GM19351 (cell line): Measurements from ENCODE around the gene GPR89A.
A peak's percentile ranks its signal among the peaks of the same experiment; 100 is the strongest.
"Not testable (repeated sequence)": the region's sequence is repeated elsewhere in the genome, so short reads cannot be mapped to it uniquely, and the experiment has no call there.

ENCODE experiments used
- ATAC-seq: cut with Tn5 transposase; IDR thresholded peaks from one replicate; pipeline ENCODE4 v1.9.1; 2021; ENCODE audit warnings: mild to moderate bottlenecking, moderate library complexity; ENCODE audit not compliant: unreplicated experiment

Gene GPR89A

DNA sequence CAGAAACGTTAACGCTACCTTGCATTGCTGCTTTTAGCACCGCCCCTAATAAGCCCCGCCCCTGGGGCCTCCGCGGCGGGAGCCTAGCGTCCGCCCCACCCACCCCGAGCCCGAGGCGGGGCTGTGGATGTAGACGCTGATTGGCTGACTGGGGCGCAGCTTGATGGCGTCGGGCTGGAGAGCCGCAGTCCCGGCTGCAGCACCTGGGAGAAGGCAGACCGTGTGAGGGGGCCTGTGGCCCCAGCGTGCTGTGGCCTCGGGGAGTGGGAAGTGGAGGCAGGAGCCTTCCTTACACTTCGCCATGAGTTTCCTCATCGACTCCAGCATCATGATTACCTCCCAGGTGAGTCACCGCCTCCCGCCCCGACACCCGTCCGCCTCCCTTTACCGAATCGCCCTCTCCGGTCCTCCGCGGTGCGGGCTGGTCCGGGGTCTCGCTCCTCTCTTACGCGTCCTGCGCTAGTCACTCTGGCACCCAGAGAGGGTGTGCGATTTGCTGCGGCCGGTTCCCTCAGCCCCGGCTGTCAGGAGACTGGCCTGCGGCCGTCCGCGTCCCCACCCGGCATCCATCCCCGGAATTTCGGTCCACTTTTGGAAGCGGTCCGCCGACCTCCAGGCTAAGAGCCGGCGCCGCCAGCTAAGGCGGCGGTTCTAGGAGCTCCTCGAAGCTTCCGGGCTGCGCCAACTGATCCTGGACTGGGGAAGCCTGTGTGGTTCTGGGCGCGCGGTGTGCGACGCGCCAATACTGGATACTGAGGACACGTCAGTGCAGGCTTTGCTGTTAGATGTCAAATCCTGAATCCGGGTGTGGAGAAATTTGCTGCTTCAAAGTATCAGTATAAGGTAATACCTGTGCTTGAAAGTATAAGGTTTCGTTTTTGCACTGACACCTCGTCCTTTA is at the start of gene GPR89A:
GPR89A (plus strand) TSS at position 156 of the 901 bp plus-strand sequence; CDS start at position 302, 146 bp downstream.
- ATAC-seq = peak; percentile 95

DNA sequence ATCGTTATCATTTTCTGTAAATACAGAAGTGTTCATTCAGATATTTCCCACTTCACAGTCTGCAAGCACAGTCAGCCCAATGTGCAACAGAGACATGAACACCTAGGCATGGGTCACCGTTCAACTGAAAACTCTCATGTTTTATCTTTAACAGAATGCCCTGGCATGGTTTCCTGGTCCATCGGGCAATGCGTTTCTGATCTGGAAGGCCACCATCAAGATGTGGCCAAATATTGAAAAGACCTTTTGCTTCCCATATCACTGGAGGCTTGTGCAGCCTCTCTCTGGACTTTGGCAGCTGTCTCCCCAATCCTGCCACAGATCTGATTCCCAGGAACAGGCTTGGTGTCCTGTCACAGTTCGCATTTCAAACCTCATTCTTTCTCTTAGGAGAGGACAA is 21.0 kb upstream of the GPR89A start:
- ATAC-seq = not testable (repeated sequence)

DNA sequence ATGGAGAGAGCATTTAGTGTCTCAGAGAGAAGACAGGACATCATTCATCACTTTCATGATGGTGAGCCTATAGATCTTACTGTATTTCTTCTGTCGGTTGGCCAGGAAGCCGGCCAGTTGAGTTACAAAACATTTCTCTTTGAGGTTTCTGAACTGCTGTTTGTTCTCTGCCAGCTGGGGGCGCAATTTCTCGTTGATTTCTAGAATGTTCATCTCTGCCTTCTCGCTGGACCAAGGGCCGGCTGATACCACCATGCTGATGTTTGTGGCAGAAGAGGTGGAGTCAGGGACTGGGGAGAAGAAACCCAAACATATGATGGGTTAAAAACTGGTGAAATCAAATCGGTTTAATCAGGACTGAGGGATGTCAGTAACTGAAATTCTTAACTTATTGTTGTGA is 17.0 kb upstream of the GPR89A start:
- ATAC-seq = not testable (repeated sequence)

DNA sequence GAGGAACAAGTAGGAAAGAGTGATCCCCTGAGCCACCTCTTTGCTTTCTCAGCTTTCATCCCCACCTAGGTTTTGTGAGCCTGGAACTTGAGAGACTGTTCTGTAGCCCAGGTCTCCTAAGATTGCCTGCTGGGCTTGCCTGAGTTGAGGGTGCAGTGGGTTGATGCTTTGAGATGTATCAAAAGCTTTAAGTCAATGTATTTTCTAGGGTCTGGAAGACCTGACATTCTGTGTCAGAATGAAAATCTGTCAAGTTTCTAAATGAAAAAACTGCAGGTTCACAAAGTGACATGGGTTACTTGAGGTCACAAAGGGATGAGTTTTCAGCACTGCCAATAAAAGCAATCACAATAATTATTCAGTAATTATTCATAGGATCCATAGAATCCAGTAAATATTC is 15.4 kb upstream of the GPR89A start:
- ATAC-seq = not testable (repeated sequence)

DNA sequence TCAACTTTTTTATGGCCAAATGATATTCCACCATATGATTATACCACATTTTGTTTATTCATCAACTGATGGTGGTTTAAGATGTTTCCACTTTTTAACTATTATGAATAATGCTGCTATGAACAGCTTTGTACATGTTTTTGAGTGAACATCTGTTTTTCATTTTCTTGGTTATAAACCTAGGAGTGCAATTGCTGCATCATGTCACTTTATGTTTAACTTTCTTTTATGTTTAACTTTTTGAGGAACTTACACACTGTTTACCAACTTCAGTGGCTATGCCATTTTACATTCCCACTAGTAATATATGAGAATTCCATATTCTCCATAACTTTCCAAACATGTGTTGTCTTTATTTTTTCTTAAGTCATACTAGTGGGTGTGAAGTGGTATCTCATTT is 12.4 kb upstream of the GPR89A start:
- ATAC-seq = not testable (repeated sequence)

DNA sequence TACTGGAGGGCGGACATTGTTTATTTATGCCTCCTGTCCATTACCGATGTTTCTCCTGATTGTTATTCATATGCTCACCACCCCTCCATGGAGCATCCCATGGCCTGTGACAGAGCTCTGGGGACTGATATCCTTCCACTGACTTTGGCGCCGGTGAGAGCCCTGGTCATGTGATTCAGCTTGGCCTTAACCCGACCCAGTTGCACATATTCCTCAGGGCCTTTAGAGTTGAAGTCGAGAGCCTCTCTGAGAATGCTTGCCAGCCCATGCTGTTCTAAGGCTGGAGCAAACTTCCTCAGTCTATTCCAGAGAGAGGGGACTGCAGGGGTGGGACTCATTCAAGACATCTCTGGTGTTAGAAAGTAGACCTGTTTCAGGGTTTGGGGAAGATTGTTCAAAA is 11.6 kb upstream of the GPR89A start:
- not testable (repeated sequence) for ATAC-seq

DNA sequence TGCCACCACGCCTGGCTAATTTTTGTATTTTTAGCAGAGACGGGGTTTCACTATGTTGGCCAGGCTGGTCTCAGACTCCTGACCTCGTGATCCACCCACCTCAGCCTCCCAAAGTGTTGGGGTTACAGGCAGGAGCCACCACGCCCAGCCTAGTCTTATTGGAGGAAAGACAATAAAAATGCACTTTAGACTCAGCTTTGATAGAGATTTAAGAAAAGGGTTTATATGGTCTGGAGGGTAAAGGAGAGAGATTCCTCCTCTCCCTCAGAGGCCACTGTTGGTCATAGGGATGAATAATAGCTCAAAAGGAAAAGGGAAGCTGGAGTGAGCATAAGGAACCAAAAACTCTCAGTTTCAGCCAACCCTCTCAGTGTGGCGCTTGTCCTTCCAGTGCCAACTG is 8.4 kb upstream of the GPR89A start:
- ATAC-seq = not testable (repeated sequence)

DNA sequence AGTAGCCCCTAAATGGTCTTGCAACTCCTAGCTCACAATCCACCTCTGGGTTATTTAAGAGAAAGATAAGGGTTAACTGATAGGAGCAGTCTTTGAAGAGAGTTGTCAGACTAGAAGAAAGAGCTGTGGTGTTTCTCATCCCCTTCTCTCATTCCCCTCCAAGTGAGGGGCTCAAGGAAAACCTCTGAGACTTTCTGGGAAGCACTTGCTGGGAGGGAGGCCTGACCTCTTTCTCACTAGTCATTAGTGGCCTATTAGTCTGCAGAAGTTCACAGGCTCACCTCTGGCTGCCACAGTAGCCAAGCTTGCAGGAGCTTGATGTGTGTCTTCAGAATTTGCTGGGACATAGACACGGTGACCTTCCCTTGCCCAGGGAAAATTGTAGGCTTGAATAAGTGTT is 6.2 kb upstream of the GPR89A start:
- ATAC-seq = no peak

DNA sequence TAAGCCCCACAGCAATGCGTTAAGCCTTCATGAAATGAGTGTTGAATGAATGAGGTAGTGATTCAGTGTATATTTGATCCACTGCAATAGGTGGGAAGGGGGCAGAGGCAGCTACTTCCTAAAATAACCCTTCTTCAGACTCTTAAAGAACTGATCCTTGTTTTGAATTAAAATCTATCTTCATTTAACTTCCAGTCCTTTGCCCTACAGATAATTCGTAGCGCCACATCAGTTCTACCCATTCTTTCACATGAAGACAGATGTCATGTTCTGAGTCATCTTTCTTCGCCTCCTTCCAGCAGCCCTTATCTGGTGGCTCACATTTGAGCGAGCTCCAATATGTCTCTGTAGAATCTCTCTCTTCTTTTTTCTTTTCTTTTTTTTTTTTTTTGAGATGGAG is 948 bp upstream of the GPR89A start:
- not testable (repeated sequence) for ATAC-seq

DNA sequence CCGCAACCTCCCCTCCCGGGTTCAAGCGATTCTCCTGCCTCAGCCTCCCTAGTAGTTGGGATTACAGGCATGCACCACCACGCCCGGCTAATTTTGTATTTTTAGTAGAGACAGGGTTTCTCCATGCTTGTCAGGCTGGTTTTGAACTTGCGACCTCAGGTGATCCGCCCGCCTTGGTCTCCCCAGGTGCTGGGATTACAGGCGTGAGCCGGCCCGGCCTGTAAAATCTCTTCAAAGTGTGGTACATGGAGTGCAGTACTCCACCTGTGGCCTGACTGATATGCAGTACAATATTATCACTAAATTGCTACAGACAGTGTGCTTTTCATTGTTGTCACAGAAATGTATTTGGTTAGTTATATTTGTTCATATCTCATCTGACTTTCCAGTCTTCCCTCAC is 499 bp upstream of the GPR89A start:
- ATAC-seq = not testable (repeated sequence)

DNA sequence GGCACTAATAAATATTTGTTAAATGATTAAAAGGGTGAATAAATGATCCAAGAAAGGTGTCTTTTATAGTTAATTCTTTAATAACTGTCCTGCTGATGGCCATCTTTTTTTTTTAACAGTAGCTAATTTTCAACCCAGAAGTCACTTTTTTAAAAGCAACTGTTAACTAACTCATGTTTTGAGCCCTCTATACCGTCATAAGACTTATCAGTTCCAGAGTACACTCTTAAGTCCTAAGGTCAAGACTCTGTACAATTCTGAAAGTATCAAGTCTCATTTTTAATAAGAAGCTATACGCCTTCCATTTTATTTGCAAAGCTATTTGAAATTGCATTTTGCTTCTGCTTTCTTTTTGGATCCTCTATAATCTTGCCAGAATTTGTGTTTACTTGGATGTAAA is 3.0 kb downstream of the GPR89A start:
- ATAC-seq = not testable (repeated sequence)

DNA sequence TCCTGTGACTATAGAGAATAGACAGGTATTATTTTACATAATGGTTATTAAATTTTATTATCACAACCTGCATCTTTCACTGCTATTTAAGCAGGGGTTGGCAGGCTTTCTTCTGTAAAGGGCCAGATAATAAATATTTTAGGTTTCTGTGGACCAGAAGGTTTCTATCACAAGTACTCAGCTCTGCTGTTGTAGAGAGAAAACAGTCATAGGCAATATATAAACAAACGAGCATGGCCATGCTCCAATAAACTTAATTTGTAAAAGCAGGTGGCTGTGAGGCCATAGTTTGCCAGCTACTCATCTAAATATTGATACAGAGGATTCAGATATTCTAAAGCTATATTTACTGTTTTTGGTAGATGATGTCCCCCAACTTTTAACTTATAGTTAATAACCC is 12.3 kb downstream of the GPR89A start:
- not testable (repeated sequence) for ATAC-seq

DNA sequence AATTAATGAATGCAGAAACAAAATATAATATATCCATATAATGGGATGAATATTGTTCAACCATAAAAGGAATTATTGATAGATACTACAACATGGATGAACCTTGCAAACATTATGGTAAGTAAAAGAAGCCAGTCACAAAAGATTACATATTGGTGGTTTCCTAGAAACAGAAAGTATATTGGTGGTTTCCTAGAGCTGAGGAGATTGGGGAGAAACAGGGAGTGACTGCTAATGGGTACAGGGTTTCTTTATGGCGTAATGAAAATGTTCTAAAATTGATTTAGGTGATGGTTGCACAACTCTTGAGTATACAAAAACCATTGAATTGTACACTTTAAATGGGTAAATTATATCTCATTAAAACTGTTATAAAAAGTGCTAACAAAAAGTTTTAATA is 14.4 kb downstream of the GPR89A start:
- not testable (repeated sequence) for ATAC-seq

DNA sequence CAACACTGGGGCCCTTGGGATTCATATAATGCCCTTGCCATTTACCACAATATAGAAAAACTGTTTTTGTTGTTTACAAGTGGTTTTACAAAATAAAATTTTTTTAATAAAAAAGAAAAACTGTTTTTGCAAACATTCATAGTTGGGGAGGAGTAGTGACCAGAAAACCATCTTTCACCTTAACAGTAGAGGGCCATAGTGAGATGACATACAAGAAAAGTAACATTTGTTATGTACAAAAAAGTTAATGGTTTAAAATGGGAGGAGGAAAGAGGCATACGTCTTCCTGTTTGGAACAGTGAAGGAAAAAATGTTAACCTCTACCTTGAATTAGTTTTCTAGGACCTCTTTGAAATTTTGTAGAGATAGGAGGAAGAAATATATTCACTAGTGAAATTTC is 28.4 kb downstream of the GPR89A start:
- ATAC-seq = not testable (repeated sequence)

DNA sequence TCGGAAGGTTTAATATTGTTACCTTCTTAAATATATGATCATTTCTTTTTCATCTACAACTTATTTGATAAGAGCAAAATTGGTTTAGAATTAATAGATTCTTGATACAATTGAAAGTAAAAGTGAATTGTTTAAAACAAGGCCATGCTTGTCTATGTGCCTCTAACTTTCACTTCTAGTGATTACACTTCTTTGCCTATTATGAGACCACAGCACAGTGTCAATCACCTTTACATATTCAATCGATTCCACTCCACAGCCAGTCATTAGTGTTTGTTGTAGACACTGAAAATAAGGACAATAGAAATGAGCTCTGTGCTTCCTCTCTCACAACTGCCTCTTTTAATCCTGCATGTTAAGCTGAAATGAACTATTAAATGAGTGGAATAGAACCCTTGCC is 34.1 kb downstream of the GPR89A start:
- ATAC-seq = not testable (repeated sequence)

DNA sequence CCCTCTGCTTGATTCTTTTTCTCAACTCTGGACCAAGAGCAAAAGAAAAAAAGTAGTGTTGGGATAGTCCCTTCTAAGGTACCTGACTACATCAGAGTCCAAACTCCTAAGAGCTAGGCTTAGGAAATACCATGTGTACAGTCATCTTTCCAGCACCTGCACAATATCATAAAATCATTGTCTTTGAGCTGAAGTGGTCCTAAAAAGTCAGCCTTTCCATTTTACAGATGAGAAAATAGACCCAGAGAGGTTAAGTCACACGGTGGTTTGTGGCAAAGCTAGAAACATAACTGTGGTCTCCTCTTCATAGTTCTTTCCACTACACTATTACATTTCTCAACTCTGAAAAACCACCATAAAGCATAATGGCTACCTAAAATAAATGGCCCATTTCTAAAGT is 36.2 kb downstream of the GPR89A start:
- ATAC-seq = peak; percentile 60

DNA sequence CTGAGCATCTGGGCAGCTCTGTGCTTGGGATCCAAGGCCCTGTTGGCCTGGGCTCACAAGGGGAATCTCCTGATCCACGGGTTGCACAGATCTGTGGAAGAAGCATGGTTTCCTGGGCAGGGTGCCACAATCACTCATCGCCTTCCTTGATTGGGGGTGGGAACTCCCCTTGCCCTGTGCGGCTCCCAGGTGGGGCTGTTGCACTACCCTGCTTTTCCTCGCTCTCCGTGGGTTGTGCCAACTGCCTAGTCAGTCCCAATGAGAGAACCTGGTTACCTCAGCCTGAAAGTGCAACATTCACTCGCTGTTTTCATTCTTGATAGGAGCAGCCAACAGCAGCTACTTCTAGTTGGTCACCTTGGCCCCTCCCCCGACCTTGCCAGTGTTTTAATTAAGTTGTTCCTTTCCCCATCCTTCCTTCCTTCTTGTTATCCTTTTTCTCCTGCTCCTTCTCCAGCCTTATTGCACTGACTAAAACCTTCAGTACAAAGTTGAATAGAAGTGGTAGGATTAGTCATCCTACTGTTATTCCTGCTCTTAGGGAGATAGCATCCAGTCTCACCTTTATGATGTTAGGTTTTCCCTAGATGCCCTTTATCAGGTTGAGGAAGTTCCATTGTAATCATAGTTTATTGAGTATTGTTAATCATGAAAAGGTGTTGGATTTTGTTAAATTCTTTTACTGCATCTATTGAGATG is 48.6 kb downstream of the GPR89A start:
- ATAC-seq = not testable (repeated sequence)

DNA sequence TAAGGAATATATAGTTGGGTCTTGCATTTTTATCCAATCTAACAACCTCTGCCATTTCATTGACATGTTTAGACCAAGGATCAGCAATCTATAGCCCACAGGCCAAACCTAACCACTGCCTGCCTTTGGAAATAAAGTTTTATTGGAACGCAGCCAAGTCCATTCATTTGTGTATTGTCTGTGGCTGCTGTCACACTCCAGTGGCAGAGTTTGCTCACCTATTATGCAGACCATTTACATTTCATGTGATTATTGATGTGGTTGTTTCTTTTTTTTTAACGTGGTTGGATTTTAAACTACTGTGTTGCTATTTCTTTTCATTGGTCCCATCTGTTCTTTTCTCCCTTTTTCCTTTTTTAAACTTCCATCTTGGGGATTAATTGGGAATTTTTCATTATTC is 54.7 kb downstream of the GPR89A start:
- peak; percentile 51 for ATAC-seq

DNA sequence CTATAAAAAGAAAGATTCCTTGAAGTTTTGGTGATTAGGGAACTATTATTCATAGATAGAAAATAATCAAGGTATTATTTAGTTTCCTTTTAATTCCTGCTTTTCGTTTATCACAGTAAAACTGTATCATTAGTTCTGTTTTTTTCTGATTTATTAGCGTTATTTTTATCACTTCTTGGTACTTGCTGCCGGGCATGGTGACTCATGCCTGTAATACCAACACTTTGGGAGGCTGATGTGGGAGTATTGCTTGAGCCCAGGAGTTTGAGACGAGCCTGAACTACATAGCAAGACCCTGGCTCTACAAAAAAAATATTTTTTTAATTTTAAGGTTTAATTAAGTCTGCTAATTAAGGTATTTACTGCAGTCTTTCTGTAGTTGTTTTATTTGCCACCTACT is 57.2 kb downstream of the GPR89A start:
- ATAC-seq = not testable (repeated sequence)

DNA sequence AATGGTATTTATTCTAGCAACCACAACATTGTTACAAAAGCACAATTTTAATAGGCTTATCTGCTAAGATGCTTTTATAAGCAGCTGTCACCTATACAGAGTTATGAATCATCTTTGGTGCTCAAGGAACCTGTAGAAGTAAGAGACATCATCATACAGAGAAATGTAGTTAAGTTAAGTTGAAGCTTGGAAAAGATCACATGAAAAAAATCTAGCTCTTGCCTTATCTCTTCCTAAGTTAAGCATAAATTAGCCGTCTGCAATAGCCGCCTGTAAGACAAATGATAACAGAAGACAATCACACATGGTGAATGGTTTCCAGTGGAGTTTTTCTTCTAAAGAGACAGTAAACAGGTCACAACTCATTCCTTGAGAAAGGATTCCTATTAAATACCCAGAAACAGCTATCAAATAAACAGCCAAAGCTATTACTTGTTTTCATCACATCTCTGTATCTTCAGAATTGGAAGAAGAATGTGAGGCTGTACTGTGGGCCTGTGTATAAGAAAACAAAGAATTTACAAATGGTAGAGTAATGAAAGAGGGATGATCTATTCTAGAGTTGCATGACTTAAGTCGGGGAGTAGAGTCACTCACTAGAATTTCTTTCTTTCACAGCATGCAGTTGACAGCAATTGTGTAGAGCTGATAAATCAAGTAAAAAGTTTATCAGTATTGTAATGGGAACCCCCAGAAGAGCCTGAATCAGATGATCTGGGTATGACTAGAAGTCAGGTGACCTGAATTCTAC is 63.4 kb downstream of the GPR89A start:
- not testable (repeated sequence) for ATAC-seq

DNA sequence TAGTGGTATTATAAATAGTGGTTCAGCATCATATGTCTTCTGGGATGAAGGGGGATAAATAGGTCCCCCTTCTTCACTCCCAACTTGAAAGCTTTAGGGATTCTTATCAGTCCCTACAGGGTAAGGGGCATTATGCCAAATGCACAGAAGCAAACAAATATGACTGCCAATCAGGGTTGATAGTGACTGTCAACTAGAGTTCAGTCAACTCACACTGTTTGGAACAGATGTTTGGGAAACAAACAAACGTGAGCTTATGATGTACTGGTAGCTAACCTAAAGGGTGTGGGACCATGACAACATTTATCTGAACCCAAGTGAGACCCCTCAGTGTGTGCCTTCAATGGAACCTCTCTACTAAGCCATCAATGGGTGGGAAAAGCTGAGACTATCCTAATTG is 65.4 kb downstream of the GPR89A start:
- not testable (repeated sequence) for ATAC-seq
